ENCODE data around the gene SLC4A4.

Gene SLC4A4

DNA sequence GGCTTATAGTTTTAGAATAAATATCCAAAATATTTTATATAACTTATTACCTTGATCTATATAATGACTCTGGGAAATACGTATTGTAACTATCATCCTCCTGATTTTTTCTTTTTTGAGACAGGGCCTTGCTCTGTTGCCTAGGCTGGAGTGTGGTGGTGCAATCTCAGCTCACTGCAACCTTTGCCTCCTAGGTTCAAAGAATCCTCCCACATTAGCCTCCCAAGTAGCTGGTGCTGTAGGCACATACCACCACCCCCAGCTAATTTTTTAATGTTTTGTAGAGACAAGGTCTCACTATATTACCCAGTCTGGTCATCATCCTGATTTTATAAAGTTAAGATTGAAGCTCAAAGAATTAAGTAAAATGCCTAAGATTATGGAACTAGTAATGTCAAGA is 193.6 kb downstream of the SLC4A4 start:
- no peak for DNase-seq (ENCODE audit: extremely low read depth in 1 of 2, low read depth in 1 of 2)

DNA sequence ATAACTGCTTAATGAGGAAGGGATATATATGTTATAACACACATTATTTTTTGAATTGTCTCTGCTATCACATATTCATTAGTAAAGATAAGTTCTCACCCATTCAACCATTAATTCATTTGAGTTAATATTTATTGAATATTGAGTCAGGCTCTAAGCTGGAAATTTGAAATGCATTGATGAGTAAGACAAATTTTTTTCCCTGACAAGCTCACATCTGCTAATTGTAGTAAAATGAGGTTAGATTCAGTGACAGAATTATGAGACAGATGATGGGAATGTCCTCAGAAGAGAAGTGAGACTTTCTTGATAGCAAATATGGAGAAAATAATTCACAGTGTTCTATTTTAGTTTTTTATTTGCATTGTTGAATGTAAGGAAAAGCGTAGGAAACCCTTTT is 194.3 kb downstream of the SLC4A4 start:
- DNase-seq (ENCODE audit: extremely low read depth in 1 of 2, low read depth in 1 of 2), result no peak

DNA sequence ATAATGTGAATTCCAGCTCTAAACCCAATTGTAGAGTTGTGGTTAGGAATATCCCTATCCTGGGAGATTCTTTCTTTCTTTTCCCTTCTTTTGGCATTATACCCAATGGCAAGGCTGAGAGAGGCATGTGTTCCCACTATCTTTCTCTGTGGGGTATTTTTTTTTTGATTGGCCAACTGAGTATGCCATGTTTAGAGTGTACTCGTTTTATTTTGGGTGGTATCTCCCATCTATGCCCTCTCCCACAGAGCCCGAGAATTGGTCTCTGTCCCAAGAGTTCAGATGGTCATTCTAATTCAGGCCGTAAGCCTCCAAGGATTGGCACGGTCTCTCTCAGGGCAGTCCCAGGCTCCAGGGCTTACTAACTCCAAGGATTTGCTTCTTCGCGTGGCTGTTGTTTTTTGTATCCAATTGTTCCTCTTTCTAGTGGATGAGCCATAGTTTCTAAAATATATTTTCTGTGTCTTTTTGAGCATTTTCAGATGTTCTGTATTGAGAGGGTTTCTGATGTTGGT is 198.8 kb downstream of the SLC4A4 start:
- no peak for DNase-seq (ENCODE audit: extremely low read depth in 1 of 2, low read depth in 1 of 2)

DNA sequence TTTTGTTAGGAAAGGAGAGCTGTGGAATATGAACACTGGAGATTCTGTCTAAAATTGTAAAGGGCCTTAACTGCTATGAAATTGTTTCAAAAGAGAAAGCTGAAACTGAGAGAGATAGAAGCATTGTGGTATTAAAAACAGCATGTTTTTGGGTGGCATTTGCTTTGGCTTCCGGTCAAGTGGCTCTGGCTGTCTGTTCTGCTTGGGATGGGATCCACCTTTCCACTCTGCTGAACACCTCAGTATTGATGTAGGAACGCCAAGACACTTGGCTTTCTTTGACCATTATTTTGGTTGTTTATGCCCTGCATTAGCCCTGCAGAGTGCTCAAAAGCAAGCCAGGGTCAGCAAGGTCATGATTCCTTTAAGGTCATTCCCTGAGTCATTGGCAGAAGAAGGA is 199.7 kb downstream of the SLC4A4 start:
- no peak for DNase-seq (ENCODE audit: extremely low read depth in 1 of 2, low read depth in 1 of 2)

DNA sequence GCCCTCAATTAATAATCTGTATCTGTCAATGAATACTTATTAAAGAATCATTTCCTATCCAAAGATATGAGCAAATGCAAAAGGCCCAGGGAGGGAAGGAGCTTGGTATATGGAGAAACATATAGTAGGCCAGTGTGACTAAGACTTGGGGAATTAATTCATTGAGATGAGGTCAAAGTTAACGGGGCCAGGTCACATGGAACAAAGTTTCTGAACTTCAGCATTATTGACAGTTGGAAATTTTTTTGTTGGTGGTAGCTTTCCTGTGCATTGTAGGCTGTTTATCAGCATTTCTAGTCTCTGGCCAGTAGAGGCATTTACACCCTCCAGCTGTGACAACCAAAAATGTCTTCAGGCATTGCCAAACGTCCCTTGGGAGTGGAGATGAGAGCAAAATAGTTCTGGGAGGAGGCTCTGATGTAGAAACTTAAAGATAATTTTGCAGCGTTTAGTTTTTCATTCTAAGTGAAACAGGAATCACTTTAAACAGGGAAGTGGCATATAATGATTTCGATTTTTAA is 202.0 kb downstream of the SLC4A4 start:
- DNase-seq (ENCODE audit: extremely low read depth in 1 of 2, low read depth in 1 of 2), result no peak

DNA sequence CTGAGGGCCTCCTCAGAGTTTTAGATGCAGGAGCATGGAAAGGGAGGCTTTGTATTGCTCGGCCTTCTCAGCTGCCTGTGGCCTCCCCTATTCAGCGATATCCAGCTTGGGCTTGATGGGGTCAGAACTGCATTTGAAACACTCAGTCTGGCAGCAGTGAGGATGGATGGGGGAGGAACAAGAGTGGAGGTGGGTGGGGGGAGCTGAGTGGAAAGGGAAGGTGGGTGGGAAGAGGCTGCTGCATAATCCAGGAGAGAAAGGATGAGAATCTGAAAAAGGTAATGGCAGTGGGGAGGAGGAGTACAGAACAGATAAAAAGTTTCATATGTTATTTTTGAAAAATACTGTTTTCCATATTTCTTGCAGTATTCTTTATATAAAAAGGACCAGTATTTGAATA is 202.7 kb downstream of the SLC4A4 start:
- DNase-seq (ENCODE audit: extremely low read depth in 1 of 2, low read depth in 1 of 2), result no peak

DNA sequence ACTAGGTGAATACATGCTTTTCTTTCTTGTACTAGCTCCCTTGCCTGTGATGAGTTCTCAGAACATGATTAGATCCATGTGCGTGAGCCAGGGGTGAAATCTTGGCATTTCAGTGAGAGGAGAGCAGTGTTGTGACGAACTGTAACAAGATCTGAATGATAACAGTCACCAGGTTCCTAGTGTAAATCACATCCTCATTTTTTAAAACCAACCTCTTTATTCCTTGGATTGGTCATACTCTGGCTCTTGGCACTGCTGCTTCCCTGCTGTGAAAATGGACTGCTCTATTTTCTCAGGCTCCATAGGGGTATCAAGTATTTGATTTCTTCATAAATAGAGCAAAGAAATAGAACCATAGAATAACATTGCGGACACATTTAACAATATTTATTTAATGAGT is 206.3 kb downstream of the SLC4A4 start:
- DNase-seq (ENCODE audit: extremely low read depth in 1 of 2, low read depth in 1 of 2), result no peak

DNA sequence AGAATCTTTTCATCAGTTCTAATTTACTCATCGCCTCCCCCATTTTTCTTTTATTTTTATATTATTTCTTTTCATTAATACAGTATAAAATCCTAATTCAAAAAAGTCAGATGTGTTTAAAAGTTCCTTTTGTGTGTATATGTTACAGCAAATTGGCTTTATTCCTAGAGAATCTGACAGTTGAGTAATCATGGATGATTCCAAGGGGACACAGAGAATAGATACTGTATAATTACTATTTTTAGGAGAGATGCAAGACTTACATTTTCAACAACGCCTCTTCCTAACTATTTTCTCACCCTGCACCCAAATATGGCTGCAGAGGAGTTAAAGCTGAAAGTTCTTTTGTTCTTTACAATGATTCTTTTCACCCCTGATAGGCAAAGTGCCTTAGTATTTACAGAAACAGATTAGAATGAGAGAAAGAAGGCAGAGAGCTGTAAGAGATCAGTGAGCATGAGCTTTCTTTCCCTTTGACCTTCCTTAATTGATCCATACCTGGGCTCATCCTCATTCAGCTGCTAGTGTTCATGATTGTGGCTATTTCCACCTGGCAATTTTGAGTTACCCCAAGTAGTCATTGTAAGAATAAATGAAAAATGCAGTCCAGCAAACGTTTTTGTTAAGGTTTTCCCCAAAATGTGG is 210.8 kb downstream of the SLC4A4 start:
- no peak for DNase-seq (ENCODE audit: extremely low read depth in 1 of 2, low read depth in 1 of 2)

DNA sequence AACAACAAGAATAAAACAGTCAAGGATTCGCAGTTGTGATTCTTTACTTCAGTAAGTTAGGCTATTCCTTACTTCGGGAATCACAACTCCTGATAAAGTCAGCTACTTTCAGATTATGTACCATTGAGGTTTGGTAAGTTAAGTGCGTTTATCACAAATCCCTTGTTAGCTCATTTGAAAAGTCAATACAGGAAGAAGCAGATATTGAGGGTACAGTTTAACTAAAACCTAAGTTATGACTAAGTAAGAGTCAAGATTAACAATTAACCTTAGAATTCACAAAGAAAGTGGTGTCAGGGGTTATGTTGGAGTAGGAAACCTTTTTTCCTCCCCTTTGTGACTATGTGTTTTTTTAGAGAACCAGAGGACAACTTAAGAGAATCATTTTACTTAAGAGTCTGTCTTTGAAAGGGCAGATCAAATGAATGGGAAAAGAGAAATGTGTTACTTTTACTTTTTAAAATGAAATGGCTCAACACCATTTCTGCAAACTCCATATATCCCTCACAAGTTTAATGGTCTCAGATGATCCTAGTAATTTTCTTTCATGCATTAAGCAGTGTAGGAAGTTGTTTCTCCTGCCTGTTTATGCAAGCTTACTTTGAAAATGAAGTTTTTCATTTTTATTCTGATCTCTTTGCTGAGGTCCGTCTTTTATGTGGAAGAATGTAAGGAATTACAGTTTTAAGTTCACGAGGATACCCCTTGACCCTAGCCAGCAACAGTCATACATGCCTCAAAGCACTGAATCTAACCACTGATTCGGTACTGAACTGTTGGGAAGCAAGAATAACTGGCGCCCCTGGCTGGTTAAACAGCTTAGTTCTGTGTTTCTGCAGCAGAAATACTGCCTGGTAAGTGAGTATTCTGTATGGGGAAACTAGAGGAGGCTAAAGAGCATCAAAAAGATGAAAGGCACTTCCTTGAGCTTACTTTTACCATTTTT is 211.7 kb downstream of the SLC4A4 start:
- DNase-seq (ENCODE audit: extremely low read depth in 1 of 2, low read depth in 1 of 2), result no peak

DNA sequence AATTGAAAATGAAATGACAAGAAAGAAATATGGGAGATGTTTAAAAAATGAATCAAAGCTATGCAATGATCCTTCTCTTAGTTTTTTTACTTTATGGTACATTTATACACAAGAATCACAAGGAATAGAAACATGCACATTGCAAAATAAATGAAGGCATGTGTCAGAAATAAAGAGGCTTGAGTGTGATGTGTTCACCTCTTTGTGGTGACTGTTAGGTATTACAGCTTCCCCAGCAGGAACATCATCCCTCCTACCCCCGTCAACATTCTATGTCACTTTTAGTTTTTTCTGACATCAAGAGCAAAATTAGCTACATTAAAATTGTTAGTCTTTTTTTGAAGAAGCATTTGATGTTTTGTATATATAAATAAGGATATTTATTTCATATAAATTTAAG is 214.8 kb downstream of the SLC4A4 start:
- DNase-seq (ENCODE audit: extremely low read depth in 1 of 2, low read depth in 1 of 2), result no peak

DNA sequence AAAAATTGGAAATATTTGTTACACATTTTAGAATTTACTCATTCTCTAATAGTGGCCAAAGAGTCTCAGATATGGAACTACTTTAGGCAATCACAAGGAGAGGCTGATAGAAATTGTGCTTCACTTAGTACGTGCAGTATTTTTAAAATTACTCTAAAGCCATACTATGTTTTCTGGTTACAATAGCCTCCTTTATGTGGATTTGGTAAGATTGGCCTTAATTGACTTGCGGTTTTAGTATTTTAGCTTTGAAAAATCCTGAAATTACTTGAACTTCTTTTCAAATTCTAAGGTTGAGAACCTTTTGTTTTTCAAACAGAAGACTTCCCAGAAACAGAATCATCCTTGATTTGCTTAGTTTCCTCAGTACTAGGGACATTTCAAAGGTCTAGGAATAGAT is 215.2 kb downstream of the SLC4A4 start:
- no peak for DNase-seq (ENCODE audit: extremely low read depth in 1 of 2, low read depth in 1 of 2)

DNA sequence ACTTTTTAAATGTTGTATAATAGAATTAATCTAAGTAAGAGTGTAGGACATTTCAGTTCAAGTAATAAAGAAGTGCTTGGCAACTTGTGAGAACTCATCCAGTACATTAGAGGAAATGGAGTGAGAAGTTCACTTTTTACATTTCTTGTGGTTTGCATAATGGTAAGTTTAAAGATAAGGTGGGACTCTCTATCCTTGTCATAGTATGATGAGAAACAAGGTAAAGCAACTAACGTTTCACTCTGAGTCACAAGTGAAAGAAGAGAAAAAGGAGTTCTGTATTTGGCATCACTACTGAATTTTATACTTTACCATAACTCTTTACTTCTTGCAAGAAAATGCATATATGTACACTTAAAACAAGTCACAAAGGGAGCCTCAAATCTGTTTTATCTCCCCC is 219.4 kb downstream of the SLC4A4 start:
- DNase-seq (ENCODE audit: extremely low read depth in 1 of 2, low read depth in 1 of 2), result no peak

DNA sequence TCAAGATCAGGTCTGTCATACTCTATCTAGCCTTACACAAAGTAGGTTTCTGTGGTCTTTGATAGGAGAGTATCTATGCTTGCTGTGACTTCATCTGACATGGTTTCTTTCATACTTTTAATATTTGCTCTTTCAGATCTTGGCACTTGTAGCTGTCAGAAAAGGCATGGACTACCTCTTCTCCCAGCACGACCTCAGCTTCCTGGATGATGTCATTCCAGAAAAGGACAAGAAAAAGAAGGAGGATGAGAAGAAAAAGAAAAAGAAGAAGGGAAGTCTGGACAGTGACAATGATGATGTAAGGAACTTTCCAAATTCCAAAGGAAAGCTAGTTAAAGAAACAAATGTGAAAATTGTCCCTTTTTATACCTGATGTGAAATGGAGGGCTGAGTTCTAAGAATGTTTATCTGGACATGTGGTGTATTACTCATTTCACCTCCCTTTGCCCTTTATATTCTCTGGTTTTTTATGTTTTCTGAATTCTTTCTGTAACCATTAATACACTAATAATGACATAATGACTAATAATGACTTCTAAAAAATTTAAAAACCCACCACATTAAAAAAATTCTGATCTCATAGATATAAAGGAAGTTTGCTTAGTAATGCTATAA is 221.2 kb downstream of the SLC4A4 start:
- DNase-seq (ENCODE audit: extremely low read depth in 1 of 2, low read depth in 1 of 2), result no peak

DNA sequence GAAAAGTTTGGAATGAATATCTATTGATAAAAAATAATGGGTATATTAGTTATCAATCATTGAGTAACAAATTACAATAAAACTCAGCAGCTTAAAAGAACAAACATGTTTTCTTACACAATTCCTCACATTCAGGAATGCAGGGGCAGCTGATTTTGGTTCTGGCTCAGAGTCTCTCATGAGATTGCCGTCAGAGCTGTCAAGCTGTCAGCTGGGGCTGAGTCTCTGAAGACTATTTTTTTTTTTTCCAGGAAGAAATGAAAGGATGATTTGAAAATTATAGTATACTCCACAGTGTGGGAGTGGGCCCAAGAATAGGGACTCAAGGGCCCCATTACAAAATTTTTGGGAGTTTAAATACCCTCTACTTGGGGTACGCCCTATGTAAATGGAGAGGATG is 226.0 kb downstream of the SLC4A4 start:
- DNase-seq (ENCODE audit: extremely low read depth in 1 of 2, low read depth in 1 of 2), result no peak

DNA sequence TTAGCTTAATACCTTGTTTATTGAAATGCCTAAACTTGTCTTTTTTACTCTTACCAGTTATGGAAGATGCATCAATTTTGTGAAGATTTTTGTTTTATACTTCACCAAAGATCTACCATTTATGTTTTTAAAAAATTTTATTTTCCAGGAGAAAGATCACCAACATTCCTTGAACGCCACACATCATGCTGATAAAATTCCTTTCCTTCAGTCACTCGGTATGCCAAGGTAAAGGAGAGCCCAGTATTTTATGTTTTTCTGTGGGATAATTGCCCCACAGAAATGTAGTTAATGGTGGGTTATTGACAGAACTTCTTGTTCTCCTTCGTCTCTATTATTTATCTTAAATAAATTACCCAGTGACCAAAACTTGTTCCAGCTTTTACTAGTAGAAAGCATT is 228.0 kb downstream of the SLC4A4 start:
- no peak for DNase-seq (ENCODE audit: extremely low read depth in 1 of 2, low read depth in 1 of 2)

DNA sequence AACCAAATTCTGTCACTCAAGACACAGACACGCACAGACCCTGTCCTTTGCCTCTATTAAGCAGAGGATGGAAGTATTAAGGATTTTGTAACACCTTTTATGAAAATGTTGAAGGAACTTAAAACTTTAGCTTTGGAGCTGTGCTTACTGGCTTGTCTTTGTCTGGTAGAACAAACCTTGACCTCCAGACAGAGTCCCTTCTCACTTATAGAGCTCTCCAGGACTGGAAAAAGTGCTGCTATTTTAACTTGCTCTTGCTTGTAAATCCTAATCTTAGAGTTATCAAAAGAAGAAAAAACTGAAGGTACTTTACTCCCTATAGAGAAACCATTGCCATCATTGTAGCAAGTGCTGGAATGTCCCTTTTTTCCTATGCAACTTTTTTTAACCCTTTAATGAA is 229.3 kb downstream of the SLC4A4 start:
- no peak for DNase-seq (ENCODE audit: extremely low read depth in 1 of 2, low read depth in 1 of 2)

DNA sequence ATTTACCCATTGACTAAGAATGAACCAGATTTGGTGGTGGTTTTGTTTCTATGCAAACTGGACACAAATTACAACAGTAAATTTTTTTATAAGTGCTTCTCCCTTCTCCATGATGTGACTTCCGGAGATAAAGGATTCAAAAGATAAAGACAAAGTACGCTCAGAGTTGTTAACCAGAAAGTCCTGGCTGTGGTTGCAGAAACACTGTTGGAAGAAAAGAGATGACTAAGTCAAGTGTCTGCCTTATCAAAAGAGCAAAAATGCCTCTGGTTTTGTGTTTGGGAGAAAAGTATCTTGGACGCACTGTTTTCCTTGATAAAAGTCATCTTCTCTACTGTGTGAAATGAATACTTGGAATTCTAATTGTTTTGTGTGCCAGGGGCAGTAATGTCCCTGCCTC is 231.7 kb downstream of the SLC4A4 start:
- DNase-seq (ENCODE audit: extremely low read depth in 1 of 2, low read depth in 1 of 2), result no peak

DNA sequence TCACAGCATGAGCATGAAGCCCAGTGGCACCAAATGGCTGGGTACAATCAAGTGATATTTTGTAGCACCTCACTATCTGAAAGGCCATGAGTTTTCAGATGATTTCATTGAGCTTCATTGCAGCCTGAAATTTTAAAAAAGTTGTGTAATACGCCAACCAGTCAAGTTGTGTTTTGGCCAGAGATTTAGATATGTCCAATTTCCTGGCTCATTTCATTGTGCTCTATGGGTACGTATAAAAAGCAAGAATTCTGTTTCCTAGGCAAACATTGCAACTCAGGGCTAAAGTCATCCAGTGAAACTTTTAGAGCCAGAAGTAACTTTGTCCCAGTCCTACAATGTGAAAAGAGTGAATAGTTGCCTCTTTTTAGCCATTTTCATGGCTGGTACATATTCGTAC is 232.5 kb downstream of the SLC4A4 start:
- DNase-seq (ENCODE audit: extremely low read depth in 1 of 2, low read depth in 1 of 2), result no peak

DNA sequence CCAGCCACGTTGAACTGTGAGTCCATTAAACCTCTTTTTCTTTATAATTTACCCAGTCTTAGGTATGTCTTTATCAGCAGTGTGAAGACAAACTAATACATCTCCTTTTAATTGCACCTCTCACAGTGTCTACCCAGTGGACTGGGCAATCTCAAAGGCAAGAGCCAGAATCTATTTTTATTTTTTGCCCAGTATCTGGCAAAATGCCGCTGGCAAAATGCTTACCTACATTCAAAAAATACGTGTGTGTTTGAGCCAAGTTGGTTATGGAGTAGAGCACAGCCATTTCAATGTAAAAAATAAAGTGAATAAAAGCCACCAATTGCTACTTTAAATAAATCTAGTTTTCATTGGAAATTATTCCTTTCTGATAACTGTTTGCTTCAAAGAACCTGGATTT is 245.2 kb downstream of the SLC4A4 start:
- no peak for DNase-seq (ENCODE audit: extremely low read depth in 1 of 2, low read depth in 1 of 2)

DNA sequence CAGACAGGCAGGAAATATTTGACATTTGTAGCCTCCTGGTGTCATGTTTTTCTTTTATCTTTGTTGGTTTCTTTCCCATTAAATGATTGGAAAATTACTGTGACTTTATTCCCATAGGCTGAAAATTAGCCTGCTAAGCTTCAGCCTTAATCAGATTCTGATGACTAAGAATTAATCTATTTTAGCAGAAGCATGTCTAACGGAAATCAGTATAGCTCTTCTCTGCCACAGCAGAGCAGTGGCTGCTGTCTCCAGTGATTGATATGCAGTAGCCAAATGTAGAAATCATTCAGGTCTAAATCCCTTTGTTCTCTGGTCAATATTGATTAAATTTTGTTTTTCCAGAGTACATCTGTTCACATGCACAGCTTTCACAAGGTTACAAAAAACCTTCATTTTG is 245.8 kb downstream of the SLC4A4 start:
- DNase-seq (ENCODE audit: extremely low read depth in 1 of 2, low read depth in 1 of 2), result no peak

DNA sequence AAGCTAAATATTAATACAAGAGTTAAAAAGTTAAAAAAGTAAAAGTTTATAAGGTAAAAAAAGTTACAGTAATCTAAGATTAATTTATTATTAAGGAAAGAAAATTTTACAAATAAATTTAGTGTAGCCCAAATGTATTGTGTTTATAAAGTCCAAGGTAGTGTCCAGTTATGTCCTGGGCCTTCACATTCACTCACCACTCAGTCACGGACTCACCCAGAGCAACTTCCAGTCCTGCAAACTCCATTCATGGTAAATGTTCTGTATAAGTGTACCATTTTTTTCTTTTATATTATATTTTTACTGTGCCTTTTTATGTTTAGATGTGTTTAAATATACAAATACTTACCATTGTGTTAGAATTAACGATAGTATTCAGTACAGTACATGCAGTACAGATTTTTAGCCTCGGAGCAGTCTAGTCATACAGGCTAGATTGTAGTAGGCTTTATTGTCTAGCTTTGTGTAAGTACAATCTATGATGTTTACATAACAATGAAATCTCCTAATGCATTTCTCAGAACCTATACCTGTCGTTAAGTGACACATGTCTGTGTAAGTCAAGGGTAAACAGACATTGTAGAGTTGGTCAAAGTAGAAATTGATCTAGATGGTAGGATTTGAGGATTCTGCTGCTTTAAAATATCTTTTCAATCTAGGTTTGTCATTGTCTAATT is 247.4 kb downstream of the SLC4A4 start:
- DNase-seq (ENCODE audit: extremely low read depth in 1 of 2, low read depth in 1 of 2), result no peak

Data from stimulated activated CD8-positive, alpha-beta memory T cell treated with anti-CD3 and anti-CD28 coated beads, Interleukin-7, amount 100 ng/mL, for 48 hours (primary cell).